Effector memory CD4-positive, alpha-beta T cell (primary cell): ENCODE data around the gene JUN.

Source experiments
- DNase-seq, 3 donors: peaks; one replicate each; pipeline ENCODE4 v3.0.0-alpha.2; 2020
- H3K27ac ChIP-seq: 2 replicates; pipeline ENCODE4 v1.7.0; 2013; ENCODE audit warnings: mild to moderate bottlenecking, low read length, moderate library complexity; ENCODE audit not compliant: insufficient read depth, poor library complexity, severe bottlenecking
- H3K27me3 ChIP-seq: replicated peaks from 2 replicates; pipeline ENCODE4 v1.7.0; 2013; ENCODE audit warnings: mild to moderate bottlenecking, low read length; ENCODE audit not compliant: insufficient read depth, control insufficient read depth, poor library complexity, severe bottlenecking
- H3K36me3 ChIP-seq: 2 replicates; pipeline ENCODE4 v1.7.0; 2013; ENCODE audit warnings: mild to moderate bottlenecking, low read length, moderate library complexity; ENCODE audit not compliant: control insufficient read depth, insufficient read depth
- H3K4me1 ChIP-seq: 2 replicates; pipeline ENCODE4 v1.7.0; 2013; ENCODE audit warnings: low read length, mild to moderate bottlenecking; ENCODE audit not compliant: control insufficient read depth, insufficient read depth, poor library complexity, severe bottlenecking
- H3K4me3 ChIP-seq: 2 replicates; pipeline ENCODE4 v1.7.0; 2013; ENCODE audit warnings: low read length, low read depth, mild to moderate bottlenecking; ENCODE audit not compliant: insufficient read depth, poor library complexity, severe bottlenecking
- H3K9me3 ChIP-seq: 2 replicates; pipeline ENCODE4 v1.7.0; 2013; ENCODE audit warnings: mild to moderate bottlenecking, low read length, moderate library complexity; ENCODE audit not compliant: control insufficient read depth

Gene JUN

DNA sequence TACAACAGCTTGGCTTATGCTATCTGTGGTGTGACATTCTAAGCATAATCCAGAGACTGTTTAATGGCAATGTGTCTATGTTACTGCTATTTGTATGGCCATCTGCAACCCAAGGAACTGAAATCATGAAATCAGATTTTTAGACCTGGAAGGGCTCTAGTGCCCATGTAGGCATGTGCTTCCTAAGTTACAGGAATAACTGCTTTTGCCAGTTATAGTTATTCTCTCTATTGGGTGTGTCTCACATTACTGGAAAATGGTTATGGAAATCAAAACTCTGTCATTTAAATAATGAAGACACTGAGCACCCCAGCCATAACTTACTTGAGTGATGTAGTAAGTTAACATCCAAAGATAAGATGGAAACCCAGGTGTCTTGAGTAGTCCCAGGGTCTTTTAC, 12.6 kb upstream of the JUN start:
- Histone ChIP-seq H3K36me3 (no peaks in the 10 kb centered on the region), H3K9me3 (no peaks in the 10 kb centered on the region), H3K4me3 (no peak overlapping the region), H3K27ac (no peak overlapping the region), H3K4me1 (no peaks in the 10 kb centered on the region), H3K27me3 (no peaks in the 10 kb centered on the region)
- DNase-seq: no peak

DNA sequence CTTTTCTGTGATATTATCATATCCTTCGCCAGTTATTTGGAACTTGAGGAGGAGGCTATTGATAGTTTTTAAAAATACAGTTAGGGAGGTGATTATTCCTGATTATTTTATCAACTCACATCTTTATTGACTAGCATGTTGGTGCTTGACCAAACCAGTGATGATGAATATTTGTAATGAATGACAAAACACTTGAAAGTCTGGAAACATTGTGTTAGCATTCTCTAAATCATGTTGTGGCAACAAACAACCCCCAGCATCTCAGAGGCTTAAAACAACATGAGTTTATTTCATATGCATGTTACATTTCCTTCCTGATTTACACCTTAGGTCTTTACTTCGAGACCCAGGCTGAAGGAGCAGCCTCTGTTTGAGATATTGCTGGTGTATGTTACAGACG, 10.7 kb upstream of the JUN start:
- Histone ChIP-seq H3K9me3 (no peaks in the 10 kb centered on the region), H3K36me3 (no peaks in the 10 kb centered on the region), H3K27me3 (no peaks in the 10 kb centered on the region), H3K27ac (no peak overlapping the region), H3K4me3 (no peak overlapping the region), H3K4me1 (no peaks in the 10 kb centered on the region)
- no peak for DNase-seq

DNA sequence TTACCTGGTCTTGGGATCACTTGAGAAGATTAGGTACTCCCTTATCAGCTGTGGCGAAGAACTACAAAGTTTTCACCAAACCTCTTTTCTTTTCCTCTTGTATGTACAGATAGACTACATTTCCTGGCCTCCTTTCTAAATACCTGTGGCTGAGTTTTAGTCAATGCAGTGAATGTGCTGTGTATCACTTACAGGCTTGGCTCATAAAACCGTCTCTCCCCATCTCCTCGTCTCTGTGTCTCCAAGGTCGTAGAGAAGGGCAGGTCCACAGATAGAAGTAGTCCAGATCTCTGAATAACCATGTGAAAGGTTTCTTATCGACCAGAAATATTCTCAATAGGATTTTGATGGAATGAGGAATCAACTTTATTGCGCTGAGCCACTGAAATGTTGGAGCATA, 9.0 kb upstream of the JUN start:
- Histone ChIP-seq H3K27me3 (no peaks in the 10 kb centered on the region), H3K4me1 (no peaks in the 10 kb centered on the region), H3K27ac (no peak overlapping the region), H3K36me3 (no peaks in the 10 kb centered on the region), H3K4me3 (no peak overlapping the region), H3K9me3 (no peaks in the 10 kb centered on the region)
- no peak for DNase-seq

DNA sequence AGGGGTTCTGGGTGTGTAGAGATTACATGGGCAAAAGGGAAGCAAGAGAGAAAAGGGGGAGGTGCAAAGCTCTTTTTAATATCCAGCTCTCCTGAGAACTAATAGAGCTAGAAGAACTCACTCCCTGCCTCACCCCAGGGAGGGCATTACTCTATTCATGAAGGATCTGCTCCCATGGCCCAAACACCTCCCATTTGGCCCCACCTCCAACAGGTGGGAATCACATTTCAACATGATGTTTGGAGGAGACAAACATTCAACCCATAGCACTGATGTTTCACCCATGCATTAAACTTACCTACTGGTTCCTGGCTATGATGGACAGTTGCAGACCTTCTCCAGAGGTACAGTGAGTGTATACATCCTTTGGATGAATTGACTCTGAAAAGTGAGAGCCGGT, 7.3 kb upstream of the JUN start:
- Histone ChIP-seq H3K36me3 (no peaks in the 10 kb centered on the region), H3K4me1 (no peaks in the 10 kb centered on the region), H3K27ac (no peak overlapping the region), H3K4me3 (no peak overlapping the region), H3K27me3 (no peaks in the 10 kb centered on the region), H3K9me3 (no peaks in the 10 kb centered on the region)
- DNase-seq: no peak

DNA sequence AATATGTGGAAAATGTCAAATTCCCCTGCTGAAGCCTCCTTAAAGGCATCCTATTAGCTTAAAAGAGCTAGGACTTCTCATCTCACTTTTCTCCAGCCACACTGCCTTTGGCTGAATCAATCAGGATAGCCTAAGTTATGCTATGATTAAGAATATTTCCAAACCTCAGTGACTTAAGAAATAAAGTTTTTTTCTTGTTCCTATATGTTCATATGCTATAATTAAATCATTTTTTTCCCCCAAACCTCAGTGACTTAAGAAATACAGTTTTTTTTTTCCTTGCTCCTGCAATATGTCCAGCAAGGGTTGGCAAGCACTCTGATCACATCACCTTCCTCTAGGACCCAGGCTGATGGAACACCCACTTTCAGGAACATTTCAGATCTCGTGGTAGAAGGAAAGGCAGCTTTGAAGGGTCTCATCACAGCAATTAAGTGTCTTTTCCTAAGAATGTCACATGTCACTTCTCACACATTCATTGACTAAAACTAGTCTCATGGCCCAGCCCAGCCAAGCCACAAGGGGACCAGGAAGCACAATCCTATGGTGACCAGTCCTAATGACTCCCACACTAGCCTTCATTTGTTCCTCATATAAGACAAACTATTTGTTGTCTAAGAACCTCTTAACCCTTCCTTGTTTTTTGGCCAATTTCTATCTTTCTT, 6.3 kb upstream of the JUN start:
- peaks cover 5% of the 10 kb centered on the region for H3K4me1 ChIP-seq
- no peaks in the 10 kb centered on the region for H3K27me3 ChIP-seq
- H3K4me3 ChIP-seq: no peak overlapping the region
- no peaks in the 10 kb centered on the region for H3K36me3 ChIP-seq
- no peak for DNase-seq
- H3K9me3 ChIP-seq: no peaks in the 10 kb centered on the region
- no peak overlapping the region for H3K27ac ChIP-seq

DNA sequence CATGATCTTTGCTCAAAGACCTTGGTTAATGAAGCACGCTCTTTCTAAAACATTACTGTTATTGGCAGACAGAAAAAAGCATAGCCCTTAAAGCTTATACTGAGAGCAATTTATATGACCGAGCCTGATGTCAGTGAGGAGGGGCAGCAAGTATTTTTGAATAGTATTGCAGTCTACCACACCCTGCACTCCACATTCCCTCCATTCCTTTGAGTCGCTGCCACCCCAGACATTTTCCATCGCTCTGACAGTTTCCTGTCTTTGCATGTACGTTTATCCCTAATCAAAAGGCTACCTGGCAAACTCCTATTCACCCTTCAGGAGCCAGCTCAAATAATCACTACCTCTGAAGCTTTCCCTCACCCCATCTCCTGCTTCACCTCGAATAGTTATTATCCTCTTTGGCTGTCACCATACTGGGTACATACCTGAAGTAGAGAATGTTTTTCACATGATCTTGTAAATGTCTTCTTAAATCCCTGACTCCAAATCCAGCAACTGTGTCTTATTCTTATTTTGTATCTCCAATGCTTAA, 5.5 kb upstream of the JUN start:
- Histone ChIP-seq H3K27ac (no peak overlapping the region), H3K9me3 (no peaks in the 10 kb centered on the region), H3K4me3 (no peak overlapping the region), H3K36me3 (no peaks in the 10 kb centered on the region), H3K4me1 (peaks cover 6% of the 10 kb centered on the region), H3K27me3 (no peaks in the 10 kb centered on the region)
- DNase-seq: no peak

DNA sequence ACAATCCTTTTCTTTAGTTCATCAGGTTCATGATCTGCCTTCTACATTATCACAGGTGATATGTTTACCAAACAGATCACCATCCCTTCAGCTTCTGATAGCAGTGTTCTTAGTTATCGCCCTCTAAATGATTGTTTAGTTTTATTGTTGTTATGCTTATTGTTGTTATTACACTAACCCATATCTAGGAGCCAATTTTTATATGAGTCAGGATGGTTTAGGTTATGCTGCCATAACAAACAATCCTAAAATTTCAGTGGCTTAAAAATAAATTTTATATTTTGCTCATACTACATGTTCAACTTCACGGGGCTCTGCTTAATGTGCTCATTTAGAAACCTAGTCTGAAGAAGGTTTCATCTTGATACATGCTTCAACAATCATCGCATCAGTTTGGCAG, 4.4 kb upstream of the JUN start:
- no peak for DNase-seq
- Histone ChIP-seq H3K4me1 (peaks cover 6% of the 10 kb centered on the region), H3K27me3 (no peaks in the 10 kb centered on the region), H3K36me3 (no peaks in the 10 kb centered on the region), H3K4me3 (no peak overlapping the region), H3K27ac (no peak overlapping the region), H3K9me3 (no peaks in the 10 kb centered on the region)

DNA sequence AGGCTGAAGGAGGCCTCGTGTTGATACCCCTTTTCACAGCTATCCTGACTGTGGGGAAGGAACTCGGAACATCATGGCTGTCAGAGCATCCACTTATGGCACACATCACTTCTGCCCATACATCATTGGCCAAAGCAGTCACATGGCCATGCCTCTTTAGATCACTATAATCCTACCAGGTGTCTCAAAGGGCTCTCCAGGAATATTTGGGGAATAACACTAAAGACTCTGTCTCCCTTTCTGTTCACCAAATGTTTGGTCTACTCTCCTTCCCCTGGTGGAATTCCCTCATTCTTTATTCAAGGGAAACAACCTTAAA, 3.0 kb upstream of the JUN start:
- no peak overlapping the region for H3K4me3 ChIP-seq
- H3K27ac ChIP-seq: no peak overlapping the region
- peaks cover 13% of the 10 kb centered on the region for H3K4me1 ChIP-seq

DNA sequence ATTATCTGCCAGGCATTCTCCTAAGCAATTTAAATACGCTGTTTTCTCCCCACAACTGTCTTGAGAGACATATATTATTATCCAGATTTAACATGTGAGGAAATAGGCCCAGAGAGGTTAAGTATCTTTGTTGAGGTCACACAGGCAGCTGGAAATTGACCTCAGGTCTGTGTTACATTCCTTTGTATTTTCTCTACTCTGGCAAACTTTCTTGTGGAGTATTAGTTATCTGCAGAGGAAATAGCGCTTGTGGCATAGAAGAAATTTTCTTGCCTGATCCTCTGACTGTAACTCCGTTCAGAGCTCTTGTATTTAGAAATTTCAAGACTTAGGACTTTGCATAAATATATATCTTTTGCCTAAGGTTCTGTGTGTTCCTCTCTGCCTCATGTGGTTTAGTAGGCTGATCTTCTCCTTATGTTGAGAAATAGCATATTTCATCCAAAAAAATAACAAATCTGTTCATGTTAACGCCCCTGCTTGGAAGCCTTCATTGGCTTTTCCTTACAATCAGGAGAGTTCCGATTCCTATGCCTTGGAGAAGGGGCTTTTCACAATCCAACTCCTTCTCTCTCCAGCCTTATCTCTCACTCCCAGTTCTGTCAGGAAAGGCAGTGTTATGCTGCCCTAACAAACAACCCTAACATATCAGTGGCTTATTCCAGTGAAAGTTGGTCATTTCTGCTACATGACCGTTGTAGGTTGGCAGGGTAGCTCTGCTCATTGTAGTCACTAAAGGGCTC, 2.5 kb upstream of the JUN start:
- Histone ChIP-seq H3K27me3 (no peaks in the 10 kb centered on the region), H3K9me3 (no peaks in the 10 kb centered on the region), H3K27ac (peak overlapping the region; percentile 99), H3K4me1 (peaks cover 15% of the 10 kb centered on the region), H3K36me3 (no peaks in the 10 kb centered on the region), H3K4me3 (no peak overlapping the region)
- DNase-seq: no peak

More for the DNA sequence above, 3.0 kb upstream of the JUN start:
- H3K27me3 ChIP-seq: no peaks in the 10 kb centered on the region
- no peak for DNase-seq
- no peaks in the 10 kb centered on the region for H3K36me3 ChIP-seq
- H3K9me3 ChIP-seq: no peaks in the 10 kb centered on the region

DNA sequence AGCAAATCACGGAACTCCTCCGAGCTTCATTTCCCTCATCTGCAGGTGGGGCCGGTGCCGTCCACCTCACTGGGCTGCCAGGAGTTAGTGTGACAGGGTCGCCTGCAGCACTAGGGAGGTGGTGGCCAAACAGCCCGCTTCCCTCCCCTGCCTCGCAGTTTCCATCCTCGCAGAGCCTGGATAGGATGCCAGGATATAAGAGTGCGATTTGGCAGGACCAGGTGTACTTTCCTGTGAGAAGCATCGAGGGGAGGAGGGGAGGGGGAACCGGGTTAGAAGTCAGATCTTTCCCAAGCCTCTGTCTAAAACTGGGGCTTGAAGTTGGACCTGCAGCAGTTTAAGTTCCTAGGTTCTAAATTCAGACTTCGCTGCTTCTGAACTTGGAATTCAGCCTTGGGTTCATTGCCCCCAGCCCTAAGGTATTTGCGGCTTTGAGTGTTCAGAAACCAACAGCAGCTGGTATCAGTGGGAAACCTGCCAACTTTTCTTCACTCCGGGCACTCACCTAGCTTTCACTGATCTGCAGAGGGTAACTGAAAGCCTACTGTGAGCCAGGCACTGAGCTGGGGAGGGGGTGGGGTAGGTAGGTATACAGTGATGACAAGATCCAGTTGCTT, 1.7 kb upstream of the JUN start:
- DNase-seq: peak; percentile 7 to 26 (median 21)

More for the DNA sequence above, 1.7 kb upstream of the JUN start:
- Histone ChIP-seq H3K36me3 (no peaks in the 10 kb centered on the region), H3K27ac (peak overlapping the region; percentile 99), H3K4me3 (peak overlapping the region; percentile 85), H3K4me1 (peaks cover 15% of the 10 kb centered on the region), H3K9me3 (no peaks in the 10 kb centered on the region), H3K27me3 (no peaks in the 10 kb centered on the region)
